Stimulated activated CD4-positive, alpha-beta T cell treated with anti-CD3 and anti-CD28 coated beads, Interleukin-2, amount 100 ng/mL, for 4 hours (primary cell): ENCODE measurements around the gene NPIPB9.
"Not testable (repeated sequence)": the region's sequence is repeated elsewhere in the genome, so short reads cannot be mapped to it uniquely, and the experiment has no call there.

Experiments
- DNase-seq: peaks from one replicate; pipeline ENCODE4 v3.0.0-alpha.2; 2020; ENCODE audit warnings: low read depth

The NPIPB9 gene

GRCh38 chr16:28751487-28751886 is at the start of gene NPIPB9:
NPIPB9 (plus strand) TSS chr16:28751787.
- not testable (repeated sequence) for DNase-seq

GRCh38 chr16:28704246-28704645 is 47.3 kb upstream of the NPIPB9 start:
- DNase-seq, result not testable (repeated sequence)

- not testable (repeated sequence) for DNase-seq
Measured at GRCh38 chr16:28711220-28712083, 40.1 kb upstream of the NPIPB9 start, which contains the start of gene EIF3C. EIF3C (plus strand) TSS chr16:28711464; CDS start chr16:28711687, 223 bp downstream.

GRCh38 chr16:28722852-28723650 is 28.5 kb upstream of the NPIPB9 start:
- DNase-seq, result not testable (repeated sequence)

GRCh38 chr16:28731253-28731652 is 20.3 kb upstream of the NPIPB9 start:
- DNase-seq, result not testable (repeated sequence)

GRCh38 chr16:28732455-28733124 is 19.0 kb upstream of the NPIPB9 start:
- DNase-seq, result not testable (repeated sequence)

GRCh38 chr16:28739787-28740186 is 11.8 kb upstream of the NPIPB9 start:
- DNase-seq, result not testable (repeated sequence)

- DNase-seq, result not testable (repeated sequence)
Measured at GRCh38 chr16:28740631-28741030, 11.0 kb upstream of the NPIPB9 start.

GRCh38 chr16:28741295-28741694 is 10.3 kb upstream of the NPIPB9 start:
- not testable (repeated sequence) for DNase-seq

- not testable (repeated sequence) for DNase-seq
Measured at GRCh38 chr16:28746618-28747350, 4.8 kb upstream of the NPIPB9 start.

- DNase-seq, result peak; percentile 28
Measured at GRCh38 chr16:28749997-28750465, 1.6 kb upstream of the NPIPB9 start.

- not testable (repeated sequence) for DNase-seq
Measured at GRCh38 chr16:28750469-28751067, 1.0 kb upstream of the NPIPB9 start.

- DNase-seq, result not testable (repeated sequence)
Measured at GRCh38 chr16:28781697-28782096, 30.1 kb downstream of the NPIPB9 start.

- DNase-seq, result not testable (repeated sequence)
Measured at GRCh38 chr16:28782357-28782756, 30.8 kb downstream of the NPIPB9 start.

GRCh38 chr16:28802235-28803019 is 50.8 kb downstream of the NPIPB9 start:
- peak; percentile 47 for DNase-seq

GRCh38 chr16:28807445-28808120 is 56.0 kb downstream of the NPIPB9 start:
- not testable (repeated sequence) for DNase-seq

- no peak for DNase-seq
Measured at GRCh38 chr16:28820016-28820415, 68.4 kb downstream of the NPIPB9 start.

- not testable (repeated sequence) for DNase-seq
Measured at GRCh38 chr16:28820546-28820945, 69.0 kb downstream of the NPIPB9 start.

GRCh38 chr16:28821874-28822519 is 70.4 kb downstream of the NPIPB9 start:
- DNase-seq, result no peak
